ENCODE results near the gene CDT1. TPM values are rescaled to one million over a fixed set of nuclear protein-coding genes. Genes with fewer than 3 reads are reported as not detected.

The CDT1 gene
- total and polyA plus RNA-seq, 10 of the 15 experiments (the other 5 are each of a cell fraction or from before 2014, with no cell fraction given) = 0.50 to 87.6 (median 8.8) TPM

Other genes with a start within 250 kb of the CDT1 start
Only the 7 nearest of the 13 such genes appear.
- gene RNF166, start 97.4 kb upstream of the CDT1 start, total RNA-seq (2014; rRNA removed) = 23.3 and 26.4 TPM in 2 replicates
- 5.2 and 6.4 TPM in 2 replicates for gene RNF166, start 97.4 kb upstream of the CDT1 start, total RNA-seq (2014; rRNA removed; fragmentation: Illumina TruSeq; extraction: Trizol)
- gene RNF166, start 97.4 kb upstream of the CDT1 start, total RNA-seq (2021) = 24.5 and 29.8 TPM in 2 replicates
- gene RNF166, start 97.4 kb upstream of the CDT1 start, polyA plus RNA-seq (2011; rRNA removed) = 4.8 and 8.3 TPM in 2 replicates
- gene RNF166, start 97.4 kb upstream of the CDT1 start, polyA plus RNA-seq (2014; fragmentation: Illumina TruSeq; extraction: Trizol) = 1.7 and 5.3 TPM in 2 replicates
- gene RNF166, start 97.4 kb upstream of the CDT1 start, polyA plus RNA-seq (2014; fragmentation: Nextera tagmentation; extraction: Ambion mirVana) = 1 to 10 TPM in 1 of 2 experiments, under 1 TPM in 1; 0.48 to 1.3 TPM
- 32.8 and 35.2 TPM in 2 replicates for gene RNF166, start 97.4 kb upstream of the CDT1 start, polyA plus RNA-seq (2014; rRNA removed)
- gene RNF166, start 97.4 kb upstream of the CDT1 start, polyA plus RNA-seq (2016; fragmentation: Nextera tagmentation; extraction: Ambion mirVana) = 10 to 100 TPM; 15.8 to 16.5 TPM
- gene CTU2, start 97.3 kb upstream of the CDT1 start, total RNA-seq (2014; rRNA removed) = 17.8 and 23.3 TPM in 2 replicates
- gene CTU2, start 97.3 kb upstream of the CDT1 start, total RNA-seq (2014; rRNA removed; fragmentation: Illumina TruSeq; extraction: Trizol) = 11.0 and 12.2 TPM in 2 replicates
- gene CTU2, start 97.3 kb upstream of the CDT1 start, total RNA-seq (2021) = 44.5 and 48.5 TPM in 2 replicates
- 6.8 and 13.2 TPM in 2 replicates for gene CTU2, start 97.3 kb upstream of the CDT1 start, polyA plus RNA-seq (2011; rRNA removed)
- gene CTU2, start 97.3 kb upstream of the CDT1 start, polyA plus RNA-seq (2014; fragmentation: Illumina TruSeq; extraction: Trizol) = 1.5 and 5.6 TPM in 2 replicates
- 1 to 10 TPM in 1 of 2 experiments, under 1 TPM in 1; 0.32 to 4.0 TPM for gene CTU2, start 97.3 kb upstream of the CDT1 start, polyA plus RNA-seq (2014; fragmentation: Nextera tagmentation; extraction: Ambion mirVana)
- 31.2 and 38.9 TPM in 2 replicates for gene CTU2, start 97.3 kb upstream of the CDT1 start, polyA plus RNA-seq (2014; rRNA removed)
- gene CTU2, start 97.3 kb upstream of the CDT1 start, polyA plus RNA-seq (2016; fragmentation: Nextera tagmentation; extraction: Ambion mirVana) = 10 to 100 TPM; 33.2 to 43.4 TPM
- gene PIEZO1, start 18.6 kb upstream of the CDT1 start, total RNA-seq (2014; rRNA removed) = 96.3 and 106 TPM in 2 replicates
- gene PIEZO1, start 18.6 kb upstream of the CDT1 start, total RNA-seq (2014; rRNA removed; fragmentation: Illumina TruSeq; extraction: Trizol) = 21.8 and 30.6 TPM in 2 replicates
- gene PIEZO1, start 18.6 kb upstream of the CDT1 start, total RNA-seq (2021) = 146 and 169 TPM in 2 replicates
- gene PIEZO1, start 18.6 kb upstream of the CDT1 start, polyA plus RNA-seq (2011; rRNA removed) = 15.2 and 28.0 TPM in 2 replicates
- 17.0 and 39.9 TPM in 2 replicates for gene PIEZO1, start 18.6 kb upstream of the CDT1 start, polyA plus RNA-seq (2014; fragmentation: Illumina TruSeq; extraction: Trizol)
- 1 to 10 TPM; 1.3 to 7.2 TPM for gene PIEZO1, start 18.6 kb upstream of the CDT1 start, polyA plus RNA-seq (2014; fragmentation: Nextera tagmentation; extraction: Ambion mirVana)
- 116 and 167 TPM in 2 replicates for gene PIEZO1, start 18.6 kb upstream of the CDT1 start, polyA plus RNA-seq (2014; rRNA removed)
- 10 to 100 TPM; 31.1 to 35.6 TPM for gene PIEZO1, start 18.6 kb upstream of the CDT1 start, polyA plus RNA-seq (2016; fragmentation: Nextera tagmentation; extraction: Ambion mirVana)
- 308 and 348 TPM in 2 replicates for gene APRT, start 8.1 kb downstream of the CDT1 start, total RNA-seq (2014; rRNA removed)
- 106 and 113 TPM in 2 replicates for gene APRT, start 8.1 kb downstream of the CDT1 start, total RNA-seq (2014; rRNA removed; fragmentation: Illumina TruSeq; extraction: Trizol)
- gene APRT, start 8.1 kb downstream of the CDT1 start, total RNA-seq (2021) = 219 and 234 TPM in 2 replicates
- 39.6 and 95.7 TPM in 2 replicates for gene APRT, start 8.1 kb downstream of the CDT1 start, polyA plus RNA-seq (2011; rRNA removed)
- 8.6 and 46.2 TPM in 2 replicates for gene APRT, start 8.1 kb downstream of the CDT1 start, polyA plus RNA-seq (2014; fragmentation: Illumina TruSeq; extraction: Trizol)
- 100 to 1,000 TPM in 1 of 2 experiments, 10 to 100 TPM in 1; 30.6 to 100 TPM for gene APRT, start 8.1 kb downstream of the CDT1 start, polyA plus RNA-seq (2014; fragmentation: Nextera tagmentation; extraction: Ambion mirVana)
- 278 and 338 TPM in 2 replicates for gene APRT, start 8.1 kb downstream of the CDT1 start, polyA plus RNA-seq (2014; rRNA removed)
- 100 to 1,000 TPM; 446 to 495 TPM for gene APRT, start 8.1 kb downstream of the CDT1 start, polyA plus RNA-seq (2016; fragmentation: Nextera tagmentation; extraction: Ambion mirVana)
- 4.0 and 5.1 TPM in 2 replicates for gene GALNS, start 53.2 kb downstream of the CDT1 start, total RNA-seq (2014; rRNA removed)
- gene GALNS, start 53.2 kb downstream of the CDT1 start, total RNA-seq (2014; rRNA removed; fragmentation: Illumina TruSeq; extraction: Trizol) = 3.7 and 4.3 TPM in 2 replicates
- 9.6 and 12.4 TPM in 2 replicates for gene GALNS, start 53.2 kb downstream of the CDT1 start, total RNA-seq (2021)
- gene GALNS, start 53.2 kb downstream of the CDT1 start, polyA plus RNA-seq (2011; rRNA removed) = 3.5 and 4.2 TPM in 2 replicates
- gene GALNS, start 53.2 kb downstream of the CDT1 start, polyA plus RNA-seq (2014; fragmentation: Illumina TruSeq; extraction: Trizol) = 2.6 and 6.0 TPM in 2 replicates
- under 1 TPM; 0.37 to 0.95 TPM for gene GALNS, start 53.2 kb downstream of the CDT1 start, polyA plus RNA-seq (2014; fragmentation: Nextera tagmentation; extraction: Ambion mirVana)
- gene GALNS, start 53.2 kb downstream of the CDT1 start, polyA plus RNA-seq (2014; rRNA removed) = 8.1 and 9.5 TPM in 2 replicates
- gene GALNS, start 53.2 kb downstream of the CDT1 start, polyA plus RNA-seq (2016; fragmentation: Nextera tagmentation; extraction: Ambion mirVana) = 1 to 10 TPM; 5.6 to 6.5 TPM
- gene TRAPPC2L, start 53.3 kb downstream of the CDT1 start, total RNA-seq (2014; rRNA removed) = 66.3 and 73.0 TPM in 2 replicates
- 52.8 and 56.3 TPM in 2 replicates for gene TRAPPC2L, start 53.3 kb downstream of the CDT1 start, total RNA-seq (2014; rRNA removed; fragmentation: Illumina TruSeq; extraction: Trizol)
- 69.6 and 70.7 TPM in 2 replicates for gene TRAPPC2L, start 53.3 kb downstream of the CDT1 start, total RNA-seq (2021)
- gene TRAPPC2L, start 53.3 kb downstream of the CDT1 start, polyA plus RNA-seq (2011; rRNA removed) = 71.0 and 158 TPM in 2 replicates
- gene TRAPPC2L, start 53.3 kb downstream of the CDT1 start, polyA plus RNA-seq (2014; fragmentation: Illumina TruSeq; extraction: Trizol) = 64.0 and 79.3 TPM in 2 replicates
- 100 to 1,000 TPM; 337 to 363 TPM for gene TRAPPC2L, start 53.3 kb downstream of the CDT1 start, polyA plus RNA-seq (2014; fragmentation: Nextera tagmentation; extraction: Ambion mirVana)
- gene TRAPPC2L, start 53.3 kb downstream of the CDT1 start, polyA plus RNA-seq (2014; rRNA removed) = 67.0 and 105 TPM in 2 replicates
- 100 to 1,000 TPM; 189 to 221 TPM for gene TRAPPC2L, start 53.3 kb downstream of the CDT1 start, polyA plus RNA-seq (2016; fragmentation: Nextera tagmentation; extraction: Ambion mirVana)
- gene PABPN1L, start 62.9 kb downstream of the CDT1 start, total RNA-seq (2014; rRNA removed) = not detected in 2 replicates
- gene PABPN1L, start 62.9 kb downstream of the CDT1 start, total RNA-seq (2014; rRNA removed; fragmentation: Illumina TruSeq; extraction: Trizol) = not detected in 2 replicates
- gene PABPN1L, start 62.9 kb downstream of the CDT1 start, total RNA-seq (2021) = not detected in 2 replicates
- not detected in 2 replicates for gene PABPN1L, start 62.9 kb downstream of the CDT1 start, polyA plus RNA-seq (2011; rRNA removed)
- not detected in 2 replicates for gene PABPN1L, start 62.9 kb downstream of the CDT1 start, polyA plus RNA-seq (2014; fragmentation: Illumina TruSeq; extraction: Trizol)
- gene PABPN1L, start 62.9 kb downstream of the CDT1 start, polyA plus RNA-seq (2014; fragmentation: Nextera tagmentation; extraction: Ambion mirVana) = not detected
- 0.06 TPM in 1 of 2 replicates, not detected in the other for gene PABPN1L, start 62.9 kb downstream of the CDT1 start, polyA plus RNA-seq (2014; rRNA removed)
- gene PABPN1L, start 62.9 kb downstream of the CDT1 start, polyA plus RNA-seq (2016; fragmentation: Nextera tagmentation; extraction: Ambion mirVana) = not detected